NCI-H1417 treated with DMSO at 0.1 percent for 48 hours (cell line): ENCODE measurements around the gene GABPB2.

Source experiments
- DNase-seq: peaks from one replicate; lab custom pipeline; 2025; lab: John Stamatoyannopoulos, UW

GABPB2 gene

DNA sequence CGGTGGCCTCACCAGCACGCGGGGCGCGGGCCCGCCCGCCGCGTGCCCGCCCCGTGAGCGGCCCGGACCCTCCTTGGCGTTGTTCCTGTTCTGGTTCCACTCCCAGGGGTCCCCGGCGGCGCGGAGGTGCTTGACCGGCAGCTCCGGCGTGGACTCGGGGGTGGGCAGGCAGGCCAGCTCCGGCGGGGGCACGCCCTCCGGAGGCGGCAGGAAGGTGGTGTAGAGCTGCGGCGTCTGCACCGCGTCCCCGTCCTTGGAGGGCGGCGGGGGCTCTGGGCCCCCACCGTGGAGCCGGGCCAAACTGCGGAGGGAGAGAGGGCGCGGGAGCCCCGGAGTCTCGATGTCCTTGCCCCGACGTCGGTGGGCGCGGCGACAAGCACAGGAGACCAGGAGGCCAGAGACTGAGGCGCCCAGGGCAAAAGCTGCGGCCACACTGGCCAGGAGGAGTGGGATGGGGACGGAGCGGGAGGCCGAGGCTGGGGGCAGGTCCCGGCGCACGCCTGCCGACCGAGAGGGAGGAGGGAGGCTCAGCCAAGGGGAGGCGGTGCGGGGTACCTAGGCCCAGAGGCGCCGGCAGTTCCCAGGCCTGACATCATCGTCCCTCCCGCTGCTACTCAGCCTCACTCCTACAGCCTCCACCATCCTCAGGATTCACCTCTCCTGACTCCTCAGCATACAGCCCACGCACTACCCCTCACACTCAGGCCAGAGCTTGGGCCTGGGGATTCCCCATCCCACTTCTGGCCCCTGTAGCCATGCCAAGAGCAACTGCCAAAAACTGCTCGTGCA lies 62.7 kb downstream of the GABPB2 start:
- no peak for DNase-seq

- no peak for DNase-seq
Observed at GRCh38 chr1:151134396-151134795, 63.8 kb downstream of the GABPB2 start.

GRCh38 chr1:151134991-151135390 lies 64.4 kb downstream of the GABPB2 start:
- DNase-seq, result no peak

DNA sequence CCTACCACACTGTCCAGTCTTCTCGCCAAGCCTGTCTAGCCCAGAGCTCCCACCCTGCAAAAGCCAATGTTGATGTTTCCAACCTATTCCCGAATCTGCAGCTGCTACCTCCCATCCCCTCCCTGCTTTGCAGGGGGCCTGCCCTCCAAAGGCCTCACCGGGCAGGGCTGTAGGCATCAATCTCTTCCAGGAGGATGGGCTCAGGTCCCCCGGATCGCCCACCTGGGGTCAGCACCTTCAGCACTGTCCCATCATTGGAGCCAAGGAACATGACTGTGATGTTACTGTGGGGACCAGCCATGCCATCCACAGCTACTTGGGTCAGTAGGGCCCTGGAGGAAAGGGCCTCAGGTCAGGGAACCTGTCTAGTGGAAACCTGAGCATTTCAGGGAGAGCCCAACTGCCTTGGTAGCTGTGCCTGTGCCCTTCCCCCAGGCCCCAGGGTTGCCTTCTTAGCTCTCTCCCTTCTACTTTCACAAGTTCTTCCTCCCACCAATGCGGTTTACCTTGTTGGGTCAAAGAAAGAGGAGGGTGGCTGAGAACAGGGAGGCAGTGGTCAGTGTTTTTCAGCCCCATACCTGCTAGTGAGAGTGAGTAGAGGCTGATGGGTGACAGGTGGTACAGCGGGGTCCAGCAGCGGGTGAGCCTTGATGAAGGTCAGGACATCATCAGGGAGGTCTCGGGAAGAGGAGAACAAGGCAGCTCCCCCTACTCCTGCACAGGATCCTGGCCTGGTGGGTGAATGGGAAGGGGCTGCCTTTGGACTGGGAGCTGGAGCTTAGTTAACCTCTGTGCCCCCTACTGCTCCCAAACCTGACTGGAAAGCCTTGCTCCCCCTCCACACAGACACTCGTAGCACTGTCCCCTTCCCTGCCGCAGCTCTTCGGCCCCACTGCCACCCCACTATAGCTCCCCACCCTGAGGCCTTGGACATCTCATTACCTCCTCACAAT lies 65.1 kb downstream of the GABPB2 start:
- no peak for DNase-seq

DNA sequence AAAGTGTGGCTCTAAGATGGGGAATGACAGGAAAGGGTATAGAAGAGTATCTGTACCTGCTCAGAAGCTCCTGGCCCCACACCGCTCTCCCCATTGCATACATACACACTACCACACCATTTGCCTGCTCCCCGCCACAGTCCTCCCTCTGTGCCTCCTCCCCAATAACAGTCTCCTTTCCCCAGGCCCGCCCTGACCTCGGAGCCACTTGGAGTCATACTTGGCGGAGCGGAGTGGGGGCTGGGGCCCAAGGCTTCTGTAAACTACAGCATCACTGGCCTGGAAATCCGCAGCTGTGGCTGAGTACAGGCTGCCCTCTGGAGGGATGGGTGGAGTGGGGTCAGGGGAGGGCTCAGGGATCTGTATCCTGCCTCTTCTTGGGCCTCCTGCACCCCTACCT lies 67.2 kb downstream of the GABPB2 start:
- no peak for DNase-seq

- DNase-seq, result no peak
Observed at GRCh38 chr1:151142411-151143056, 72.0 kb downstream of the GABPB2 start.

DNA sequence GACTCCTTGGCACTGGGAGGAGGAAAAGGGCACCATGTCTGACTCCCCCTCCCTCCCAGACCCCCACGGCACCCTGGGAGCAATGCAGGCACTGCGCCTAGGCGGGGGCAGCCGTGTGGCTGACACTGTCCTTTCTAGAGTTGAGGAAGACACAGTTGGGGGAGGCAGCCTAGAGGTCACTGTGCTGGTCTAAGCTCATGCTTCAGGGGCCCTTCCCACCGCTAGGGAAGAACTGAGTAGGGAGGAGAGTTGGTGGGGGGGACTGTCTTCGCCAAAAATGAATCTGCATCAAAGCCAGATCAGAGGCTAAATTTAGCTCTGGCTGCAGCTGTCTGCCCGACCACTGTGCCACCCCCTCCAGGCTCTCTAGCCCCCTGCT lies 72.5 kb downstream of the GABPB2 start:
- DNase-seq, result no peak

DNA sequence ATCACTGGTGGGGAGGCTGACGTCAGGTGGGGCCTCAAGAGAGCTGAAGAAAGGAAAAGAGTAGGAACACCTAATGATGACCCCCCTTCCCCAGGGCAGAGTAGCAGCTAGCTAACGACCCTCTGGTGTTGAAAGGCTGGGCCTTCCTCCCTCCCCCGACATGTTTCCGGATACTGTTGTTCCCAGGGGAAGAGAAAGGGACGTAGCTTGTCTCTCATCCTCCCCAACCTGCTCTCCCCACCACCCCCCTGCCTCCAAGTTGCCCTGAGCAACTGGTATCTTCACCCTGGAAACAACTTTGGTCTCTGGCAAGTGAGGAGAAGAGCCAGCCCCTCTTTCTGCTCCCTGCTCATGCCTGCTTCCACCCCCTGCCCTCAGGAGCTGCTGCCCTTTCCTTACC lies 73.4 kb downstream of the GABPB2 start:
- DNase-seq, result no peak

GRCh38 chr1:151144474-151145303 lies 74.1 kb downstream of the GABPB2 start:
- no peak for DNase-seq

GRCh38 chr1:151145304-151146071 lies 74.9 kb downstream of the GABPB2 start:
- DNase-seq, result no peak

DNA sequence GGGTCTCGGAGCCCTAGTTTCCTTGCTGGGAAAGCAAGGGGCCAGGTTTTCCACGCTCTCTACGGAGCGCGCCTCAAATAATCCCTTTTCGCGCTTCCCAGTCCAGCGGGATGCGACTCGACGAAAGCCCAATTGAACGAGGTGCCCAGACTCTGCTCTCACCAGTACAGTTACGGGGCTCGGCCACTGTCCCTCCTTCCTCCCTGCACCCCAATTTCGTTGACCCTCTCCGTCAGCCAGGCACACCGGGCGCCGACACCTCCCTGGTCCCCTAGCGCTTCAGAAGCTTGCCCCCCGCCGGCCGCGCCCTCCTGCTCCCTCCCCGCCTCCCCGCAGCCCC lies 75.5 kb downstream of the GABPB2 start:
- no peak for DNase-seq

GRCh38 chr1:151146412-151147131 lies 76.0 kb downstream of the GABPB2 start, which contains the start of gene SEMA6C:
Gene SEMA6C, minus strand, starts transcription at chr1:151146631. Its CDS starts 4,010 bp downstream, at chr1:151142621.
- peak; percentile 60 for DNase-seq

GRCh38 chr1:151147132-151147503 lies 76.6 kb downstream of the GABPB2 start:
- no peak for DNase-seq

GRCh38 chr1:151147665-151148064 lies 77.1 kb downstream of the GABPB2 start:
- no peak for DNase-seq

DNA sequence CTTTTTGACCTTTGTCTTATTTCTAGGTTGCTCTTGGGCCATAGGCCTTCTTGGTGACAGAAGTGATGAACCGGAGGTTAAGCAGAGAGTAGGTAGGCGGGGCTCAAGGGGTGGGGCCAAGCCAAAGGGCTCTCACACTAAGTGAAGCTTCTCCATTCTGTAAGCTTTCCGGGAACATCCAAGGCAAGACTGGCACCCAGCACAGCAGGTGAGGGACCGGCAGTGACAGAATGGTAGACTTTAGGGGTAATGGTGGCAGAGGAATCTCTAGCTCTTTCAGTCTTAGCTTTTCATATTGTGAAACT lies 85.9 kb downstream of the GABPB2 start, which contains the start of gene TNFAIP8L2:
Gene TNFAIP8L2 (plus strand): TSS at position 135 of the 305 bp plus-strand sequence. CDS start 2,049 bp downstream, outside the sequence.
- DNase-seq, result no peak

GRCh38 chr1:151157067-151157531 lies 86.5 kb downstream of the GABPB2 start:
- no peak for DNase-seq

GRCh38 chr1:151158326-151158725 lies 87.8 kb downstream of the GABPB2 start:
- DNase-seq, result no peak

DNA sequence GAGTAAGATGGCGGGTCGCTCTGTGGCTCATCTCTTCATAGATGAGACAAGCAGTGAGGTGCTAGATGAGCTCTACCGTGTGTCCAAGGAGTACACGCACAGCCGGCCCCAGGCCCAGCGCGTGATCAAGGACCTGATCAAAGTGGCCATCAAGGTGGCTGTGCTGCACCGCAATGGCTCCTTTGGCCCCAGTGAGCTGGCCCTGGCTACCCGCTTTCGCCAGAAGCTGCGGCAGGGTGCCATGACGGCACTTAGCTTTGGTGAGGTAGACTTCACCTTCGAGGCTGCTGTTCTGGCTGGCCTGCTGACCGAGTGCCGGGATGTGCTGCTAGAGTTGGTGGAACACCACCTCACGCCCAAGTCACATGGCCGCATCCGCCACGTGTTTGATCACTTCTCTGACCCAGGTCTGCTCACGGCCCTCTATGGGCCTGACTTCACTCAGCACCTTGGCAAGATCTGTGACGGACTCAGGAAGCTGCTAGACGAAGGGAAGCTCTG lies 88.2 kb downstream of the GABPB2 start:
- DNase-seq, result no peak

DNA sequence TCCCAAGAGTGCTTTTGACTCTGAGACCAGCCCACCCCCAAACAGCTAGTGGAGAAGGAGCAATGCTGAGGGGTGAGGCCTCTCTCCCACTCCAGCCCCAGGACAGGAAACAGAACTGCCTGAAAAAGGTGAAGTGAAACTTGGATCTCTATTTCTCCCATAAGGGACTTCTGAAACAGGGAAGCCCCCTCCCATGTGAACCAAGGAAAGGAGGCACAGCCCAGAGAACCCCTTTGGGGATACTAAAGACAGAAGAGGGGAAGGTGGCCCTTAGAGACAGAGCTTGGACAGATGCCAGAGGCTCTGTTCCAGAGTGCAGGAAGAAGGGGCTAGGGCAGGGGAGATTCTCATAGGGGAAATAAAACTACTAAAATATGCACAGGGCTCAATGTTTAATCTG lies 88.8 kb downstream of the GABPB2 start:
- DNase-seq, result no peak

DNA sequence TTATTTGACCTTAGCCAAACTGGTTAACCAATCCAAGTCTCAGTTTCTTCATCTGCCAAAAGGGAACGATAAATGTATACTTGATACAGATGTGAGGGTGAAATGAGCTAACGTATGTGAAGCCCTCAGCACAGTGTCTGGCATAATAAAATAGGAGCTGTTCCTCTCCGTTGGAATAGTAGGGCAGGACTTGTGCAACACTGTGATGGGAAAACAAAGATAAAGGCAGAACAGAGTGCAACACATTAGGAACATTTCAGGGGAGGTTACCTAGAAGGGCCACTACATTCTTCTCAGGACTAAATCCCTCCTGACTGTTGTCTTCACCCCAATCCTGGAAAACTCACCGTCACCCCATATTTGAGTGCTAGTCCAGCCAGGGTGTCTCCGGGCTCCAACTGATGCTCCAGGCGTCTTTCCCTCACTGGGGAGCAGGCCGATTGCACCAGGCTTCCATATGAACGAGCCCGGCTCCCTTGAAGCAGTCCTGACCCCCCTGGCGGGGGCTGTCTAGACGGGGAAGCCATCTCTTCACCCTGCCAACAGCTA lies 94.2 kb downstream of the GABPB2 start:
- no peak for DNase-seq
